ENCODE measurements around the gene SLC35E3. TPM values are rescaled to one million over a fixed set of nuclear protein-coding genes. Genes with fewer than 3 reads are reported as not detected.
A peak's percentile ranks its signal among the peaks of the same experiment; 100 is the strongest.

The SLC35E3 gene
- total and polyA plus RNA-seq, 2 of the 13 experiments (the other 11 are each of a cell fraction or from before 2014, with no cell fraction given), result 13.0 to 22.1 TPM

GRCh38 chr12:68789144-68789878 lies 43.3 kb downstream of the SLC35E3 start (continued):
- TF ChIP-seq ATF2 (CRISPR knock-in tag; IDR thresholded peaks at IDR 0.05) (no peak), NFE2L1 (CRISPR knock-in tag; IDR thresholded peaks at IDR 0.05; ENCODE audit: borderline replicate concordance) (no peak), NONO (IDR thresholded peaks at IDR 0.05) (no peak), NONO (CRISPR knock-in tag; conservative IDR thresholded peaks at IDR 0.05) (peak; percentile 21; the same call in 1 of the 2 replicates), PITX1 (CRISPR knock-in tag; IDR thresholded peaks at IDR 0.05) (peak; percentile 71), GFI1 (CRISPR knock-in tag; IDR thresholded peaks at IDR 0.05; ENCODE audit: borderline replicate concordance) (no peak; the same call in 1 of the 2 replicates), ATF7-NPFF (CRISPR knock-in tag; IDR thresholded peaks at IDR 0.05; ENCODE audit: low read depth) (no peak; the same call in 1 of the 2 replicates), ZBTB3 (CRISPR knock-in tag; IDR thresholded peaks at IDR 0.05; ENCODE audit: borderline replicate concordance, low read depth) (no peak), BORCS8-MEF2B (CRISPR knock-in tag; IDR thresholded peaks at IDR 0.05) (no peak), ZMYM2 (CRISPR knock-in tag; IDR thresholded peaks at IDR 0.05) (no peak), DMAP1 (CRISPR knock-in tag; IDR thresholded peaks at IDR 0.05) (peak; percentile 49; the same call in 1 of the 2 replicates), GPN1 (CRISPR knock-in tag; IDR thresholded peaks at IDR 0.05; ENCODE audit: borderline replicate concordance) (no peak), ATM (IDR thresholded peaks at IDR 0.05; ENCODE audit: borderline replicate concordance) (no peak), HNRNPL (IDR thresholded peaks at IDR 0.05; ENCODE audit: low read depth, low read length) (no peak), ZSCAN20 (CRISPR knock-in tag; IDR thresholded peaks at IDR 0.05; ENCODE audit: borderline replicate concordance) (no peak), ZNF382 (CRISPR knock-in tag; IDR thresholded peaks at IDR 0.05; ENCODE audit: borderline replicate concordance) (no peak), SPEN (CRISPR knock-in tag; IDR thresholded peaks at IDR 0.05; ENCODE audit: low read depth) (peak; percentile 47; the same call in 1 of the 2 replicates), NFATC3 (CRISPR knock-in tag; IDR thresholded peaks at IDR 0.05) (no peak), DNMT3B (CRISPR knock-in tag; conservative IDR thresholded peaks at IDR 0.05) (no peak), KLF12 (CRISPR knock-in tag; IDR thresholded peaks at IDR 0.05; ENCODE audit: borderline replicate concordance) (no peak), MTF1 (CRISPR knock-in tag; IDR thresholded peaks at IDR 0.05) (no peak), KLF15 (CRISPR knock-in tag; IDR thresholded peaks at IDR 0.05; ENCODE audit: borderline replicate concordance) (no peak), TCF7 (IDR thresholded peaks at IDR 0.05; ENCODE audit: low read depth) (peak; percentile 59), PREB (CRISPR knock-in tag; IDR thresholded peaks at IDR 0.05) (no peak), GATAD1 (CRISPR knock-in tag; IDR thresholded peaks at IDR 0.05) (peak; percentile 41; the same call in 1 of the 2 replicates)
- TF ChIP-seq, protein P1, sequence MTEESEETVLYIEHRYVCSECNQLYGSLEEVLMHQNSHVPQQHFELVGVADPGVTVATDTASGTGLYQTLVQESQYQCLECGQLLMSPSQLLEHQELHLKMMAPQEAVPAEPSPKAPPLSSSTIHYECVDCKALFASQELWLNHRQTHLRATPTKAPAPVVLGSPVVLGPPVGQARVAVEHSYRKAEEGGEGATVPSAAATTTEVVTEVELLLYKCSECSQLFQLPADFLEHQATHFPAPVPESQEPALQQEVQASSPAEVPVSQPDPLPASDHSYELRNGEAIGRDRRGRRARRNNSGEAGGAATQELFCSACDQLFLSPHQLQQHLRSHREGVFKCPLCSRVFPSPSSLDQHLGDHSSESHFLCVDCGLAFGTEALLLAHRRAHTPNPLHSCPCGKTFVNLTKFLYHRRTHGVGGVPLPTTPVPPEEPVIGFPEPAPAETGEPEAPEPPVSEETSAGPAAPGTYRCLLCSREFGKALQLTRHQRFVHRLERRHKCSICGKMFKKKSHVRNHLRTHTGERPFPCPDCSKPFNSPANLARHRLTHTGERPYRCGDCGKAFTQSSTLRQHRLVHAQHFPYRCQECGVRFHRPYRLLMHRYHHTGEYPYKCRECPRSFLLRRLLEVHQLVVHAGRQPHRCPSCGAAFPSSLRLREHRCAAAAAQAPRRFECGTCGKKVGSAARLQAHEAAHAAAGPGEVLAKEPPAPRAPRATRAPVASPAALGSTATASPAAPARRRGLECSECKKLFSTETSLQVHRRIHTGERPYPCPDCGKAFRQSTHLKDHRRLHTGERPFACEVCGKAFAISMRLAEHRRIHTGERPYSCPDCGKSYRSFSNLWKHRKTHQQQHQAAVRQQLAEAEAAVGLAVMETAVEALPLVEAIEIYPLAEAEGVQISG (CRISPR knock-in tag; IDR thresholded peaks at IDR 0.05), result peak; percentile 44
- TF ChIP-seq, protein P2, sequence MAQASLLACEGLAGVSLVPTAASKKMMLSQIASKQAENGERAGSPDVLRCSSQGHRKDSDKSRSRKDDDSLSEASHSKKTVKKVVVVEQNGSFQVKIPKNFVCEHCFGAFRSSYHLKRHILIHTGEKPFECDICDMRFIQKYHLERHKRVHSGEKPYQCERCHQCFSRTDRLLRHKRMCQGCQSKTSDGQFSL (CRISPR knock-in tag; IDR thresholded peaks at IDR 0.05), result no peak

All from HepG2 (cell line).